Posterior vena cava (tissue), 2 donors: ENCODE results near the gene SH3BGRL3. TPM values are rescaled to one million over a fixed set of nuclear protein-coding genes. Genes with fewer than 3 reads are reported as not detected.

Experiments used
- DNase-seq: peaks from one replicate; pipeline ENCODE4 v3.0.0-alpha.2; 2020; ENCODE audit warnings: low spot score
- intact Hi-C, 2 donors: fragments of 100-400 bp; cut with DNase I; formaldehyde crosslinking; loops; one replicate each; pipeline versions ENCODE4 v1.14.1 to v1.14.2; 2022 to 2023
- total RNA-seq, 2 donors: library from RNA; stranded (reverse); fragmentation: NEBNext Ultra II Directional; extraction: Animal tissue kit (Norgen Biotek cat#: 25700); gene quantifications; one replicate each; pipeline ENCODE4 v1.2.1, GENCODE V29; 2021
- donor health status: DM: yes; HTN: yes; CAD: no.
- donor health status: DM: yes; HTN: yes; CAD: no.

SH3BGRL3 gene
- total RNA-seq, 2 donors from 2014 or later = 163 to 190 TPM

GRCh38 chr1:26275580-26276431 is 4.1 kb upstream of the SH3BGRL3 start:
- intact Hi-C loops = loop anchor here in 1 of 2 donors (2.0 kb wide), 1 partner anchor 47 kb away; no protein-coding TSS in a partner anchor

GRCh38 chr1:26276432-26276838 is 3.5 kb upstream of the SH3BGRL3 start:
- intact Hi-C loops = no loop called here
- no peak for DNase-seq

More at GRCh38 chr1:26275580-26276431, 4.1 kb upstream of the SH3BGRL3 start:
- DNase-seq = peak; percentile 94

- no peak for DNase-seq
- intact Hi-C loops = no loop called here
These were observed 2.6 kb upstream of the SH3BGRL3 start for GRCh38 chr1:26277261-26277661.

GRCh38 chr1:26277719-26278118 is 2.2 kb upstream of the SH3BGRL3 start:
- no peak for DNase-seq
- intact Hi-C loops = no loop called here

- intact Hi-C loops = no loop called here
- DNase-seq = peak; percentile 93
These were observed 1.6 kb upstream of the SH3BGRL3 start for GRCh38 chr1:26278303-26278702.

GRCh38 chr1:26278724-26279455 is 996 bp upstream of the SH3BGRL3 start:
- intact Hi-C loops = no loop called here
- no peak for DNase-seq

GRCh38 chr1:26280333-26281042 is 602 bp downstream of the SH3BGRL3 start:
- intact Hi-C loops = no loop called here
- DNase-seq = no peak

- DNase-seq = no peak
- intact Hi-C loops = no loop called here
These were observed 1.4 kb downstream of the SH3BGRL3 start for GRCh38 chr1:26281091-26281958.

GRCh38 chr1:26281971-26282370 is 2.1 kb downstream of the SH3BGRL3 start:
- DNase-seq = no peak
- intact Hi-C loops = no loop called here

- intact Hi-C loops = no loop called here
- no peak for DNase-seq
These were observed 2.6 kb downstream of the SH3BGRL3 start for GRCh38 chr1:26282401-26282918.

GRCh38 chr1:26283279-26283853 is 3.5 kb downstream of the SH3BGRL3 start:
- intact Hi-C loops = no loop called here
- DNase-seq = peak; percentile 69

- peak; percentile 81 for DNase-seq
- intact Hi-C loops = no loop called here
These were observed 4.1 kb downstream of the SH3BGRL3 start for GRCh38 chr1:26283871-26284596.

- intact Hi-C loops = loop anchor here in 1 of 2 donors (5.0 kb wide), 1 partner anchor 38 kb away; no protein-coding TSS in a partner anchor
- peak; percentile 95 for DNase-seq
These were observed 4.9 kb downstream of the SH3BGRL3 start for GRCh38 chr1:26284597-26285347.

- no peak for DNase-seq
- intact Hi-C loops = loop anchor here in 1 of 2 donors (5.0 kb wide), 1 partner anchor 37 kb away; no protein-coding TSS in a partner anchor
These were observed 5.6 kb downstream of the SH3BGRL3 start for GRCh38 chr1:26285366-26286063.

GRCh38 chr1:26286064-26286416 is 6.2 kb downstream of the SH3BGRL3 start:
- intact Hi-C loops = loop anchor here in 1 of 2 donors (5.0 kb wide), 1 partner anchor 36 kb away; no protein-coding TSS in a partner anchor

GRCh38 chr1:26287033-26287711 is 7.3 kb downstream of the SH3BGRL3 start:
- DNase-seq = no peak
- intact Hi-C loops = loop anchor here in 1 of 2 donors (5.0 kb wide), 1 partner anchor 35 kb away; no protein-coding TSS in a partner anchor

More at GRCh38 chr1:26286064-26286416, 6.2 kb downstream of the SH3BGRL3 start:
- no peak for DNase-seq
